Activated CD4-positive, alpha-beta T cell treated with anti-CD3 and anti-CD28 coated beads for 36 hours (primary cell): ENCODE results near the gene PEX7. TPM values are rescaled to one million over a fixed set of nuclear protein-coding genes. Genes with fewer than 3 reads are reported as not detected.
"Not testable (repeated sequence)": the region's sequence is repeated elsewhere in the genome, so short reads cannot be mapped to it uniquely, and the experiment has no call there.

Experiments used
- ATAC-seq: fragments of 200-7000 bp; cut with Tn5 transposase; one replicate; pipeline ENCODE4 v1.10.0; 2021; ENCODE audit warnings: mild to moderate bottlenecking, moderate library complexity
- CTCF ChIA-PET: fragments of 350-600 bp; sonication (Branson Sonifier 250); formaldehyde crosslinking; loops from one replicate; lab custom pipeline; 2021; ENCODE audit warnings: antibody characterized with exemption; lab: Charles Lee
- POLR2A ChIA-PET: fragments of 350-600 bp; sonication (Branson Sonifier 250); formaldehyde crosslinking; loops from one replicate; lab custom pipeline; 2021; ENCODE audit warnings: antibody characterized with exemption, inconsistent platforms; lab: Charles Lee
- DNase-seq: peaks from one replicate; pipeline ENCODE4 v3.0.0-alpha.2; 2020
- H3K27ac Mint-ChIP-seq: one replicate; pipeline ENCODE4 v1.8.0; 2021; ENCODE audit warnings: mixed read lengths
- H3K27me3 Mint-ChIP-seq: one replicate; pipeline ENCODE4 v1.8.0; 2021; ENCODE audit warnings: mixed read lengths
- H3K36me3 Mint-ChIP-seq: one replicate; pipeline ENCODE4 v1.8.0; 2021; ENCODE audit warnings: low read depth, mixed read lengths
- H3K4me1 Mint-ChIP-seq: one replicate; pipeline ENCODE4 v1.8.0; 2021; ENCODE audit warnings: mixed read lengths
- H3K4me3 Mint-ChIP-seq: one replicate; pipeline ENCODE4 v1.8.0; 2021; ENCODE audit warnings: mild to moderate bottlenecking, moderate library complexity, mixed read lengths
- H3K9me3 Mint-ChIP-seq: one replicate; pipeline ENCODE4 v1.8.0; 2021; ENCODE audit warnings: low read depth, mixed read lengths
- intact Hi-C, 2 experiments: fragments of 100-400 bp; cut with DNase I in 1 of 2; cut with micrococcal nuclease in 1 of 2; formaldehyde crosslinking; loops; one replicate each; pipeline versions ENCODE4 v1.14.2 to v1.15.1; 2022 to 2024; cut with DNase I, micrococcal nuclease
- total RNA-seq, 2 experiments: library from RNA; stranded (reverse); gene quantifications; one replicate each; pipeline ENCODE4 v1.2.3, GENCODE V29; 2021

PEX7 gene
- total RNA-seq, 2 experiments from 2014 or later, result 3.6 to 4.9 TPM

DNA sequence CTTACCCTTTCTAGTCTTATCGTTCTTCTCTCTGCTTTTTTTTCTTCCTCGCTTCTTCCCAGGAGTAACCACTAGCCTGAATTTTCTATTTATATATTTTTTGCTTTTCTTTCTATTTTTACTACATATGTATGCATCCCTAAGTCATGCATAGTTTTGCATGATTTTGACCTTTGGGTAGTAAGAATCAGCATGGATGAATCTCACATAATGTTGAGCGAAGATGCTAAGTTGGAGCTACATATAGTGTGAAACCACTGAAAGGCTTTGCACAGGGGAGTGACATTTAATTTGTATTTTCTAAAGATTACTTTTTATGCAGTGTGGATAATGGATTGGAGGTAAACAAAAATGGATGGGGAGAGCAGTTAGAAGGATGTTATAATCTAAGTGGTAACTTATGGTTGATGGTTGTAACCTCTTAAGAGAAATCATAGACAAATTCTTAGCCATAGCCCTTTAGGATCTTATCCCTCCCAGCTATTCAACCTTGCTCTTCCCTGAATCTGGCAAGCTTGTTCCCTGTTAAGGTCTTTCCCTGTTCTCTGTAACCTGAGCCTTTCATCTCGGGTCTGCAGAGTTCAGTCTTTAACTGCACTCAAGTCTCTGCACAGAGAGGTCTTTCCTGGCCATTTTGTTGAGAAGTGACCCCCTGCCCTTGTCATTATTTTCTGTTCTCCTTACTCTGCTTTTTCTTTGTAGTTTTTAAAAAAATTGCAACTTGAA is 18.0 kb downstream of the PEX7 start:
- intact Hi-C loops, result loop anchor here in 1 of 2 experiments (10.0 kb wide), 1 partner anchor 84 kb away; the partner anchor contains the start of gene SLC35D3
- Mint-ChIP-seq H3K27ac (no peak overlapping the region), H3K9me3 (no peaks in the 10 kb centered on the region), H3K27me3 (no peaks in the 10 kb centered on the region), H3K4me3 (no peak overlapping the region), H3K36me3 (peaks cover 3% of the 10 kb centered on the region), H3K4me1 (no peaks in the 10 kb centered on the region)
- DNase-seq (no peak), ATAC-seq (no peak)
- ChIA-PET CTCF (interaction anchor here (0.9 kb wide), 1 partner anchor 11 kb away, joined by 3 read pairs; no protein-coding TSS in a partner anchor), POLR2A (no interaction called here)

GRCh38 chr6:136843210-136843609 is 20.8 kb downstream of the PEX7 start:
- CTCF ChIA-PET, result interaction anchor here (1.4 kb wide), 1 partner anchor 51 kb away, joined by 3 read pairs; the partner anchor contains the start of gene MAP3K5

GRCh38 chr6:136846046-136846445 is 23.7 kb downstream of the PEX7 start:
- H3K36me3 Mint-ChIP-seq, result peaks cover 41% of the 10 kb centered on the region
- no peak overlapping the region for H3K27ac Mint-ChIP-seq
- H3K27me3 Mint-ChIP-seq, result no peaks in the 10 kb centered on the region
- H3K4me3 Mint-ChIP-seq, result no peak overlapping the region
- ChIA-PET CTCF (interaction anchor here (0.6 to 1.6 kb wide), 9 partner anchors 13 to 556 kb away, joined by 3 to 7 read pairs (median 3); no protein-coding TSS in a partner anchor), POLR2A (interaction anchor here (0.6 kb wide), 1 partner anchor 1320 kb away, joined by 3 read pairs; no protein-coding TSS in a partner anchor)
- DNase-seq (peak; percentile 52), ATAC-seq (peak; percentile 39)
- no peaks in the 10 kb centered on the region for H3K4me1 Mint-ChIP-seq
- H3K9me3 Mint-ChIP-seq, result peaks cover 8% of the 10 kb centered on the region
- intact Hi-C loops, result loop anchor here (5.0 to 10.0 kb wide), 2 partner anchors 79 to 81 kb away; partner anchors contain the start of gene SLC35D3 (in 1 of the 2)

More at GRCh38 chr6:136843210-136843609, 20.8 kb downstream of the PEX7 start:
- Mint-ChIP-seq H3K9me3 (peaks cover 6% of the 10 kb centered on the region), H3K36me3 (peaks cover 19% of the 10 kb centered on the region), H3K27me3 (no peaks in the 10 kb centered on the region), H3K27ac (no peak overlapping the region), H3K4me1 (no peaks in the 10 kb centered on the region), H3K4me3 (no peak overlapping the region)
- POLR2A ChIA-PET, result interaction anchor here (0.5 kb wide), 1 partner anchor 83 kb away, joined by 3 read pairs; no protein-coding TSS in a partner anchor
- intact Hi-C loops, result loop anchor here in 1 of 2 experiments (10.0 kb wide), 1 partner anchor 82 kb away; the partner anchor contains the start of gene SLC35D3
- no peak for ATAC-seq
- DNase-seq, result no peak

DNA sequence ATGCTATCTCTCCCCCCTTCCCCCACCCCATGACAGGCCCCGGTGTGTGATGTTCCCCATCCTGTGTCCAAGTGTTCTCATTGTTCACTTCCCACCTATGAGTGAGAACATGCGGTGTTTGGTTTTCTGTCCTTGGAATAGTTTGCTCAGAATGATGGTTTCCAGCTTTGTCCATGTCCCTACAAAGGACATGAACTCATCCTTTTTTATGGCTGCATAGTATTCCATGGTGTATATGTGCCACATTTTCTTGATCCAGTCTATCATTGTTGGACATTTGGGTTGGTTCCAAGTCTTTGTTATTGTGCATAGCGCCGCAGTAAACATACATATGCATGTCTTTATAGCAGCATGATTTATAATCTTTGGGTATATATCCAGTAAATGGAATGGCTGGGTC is 24.1 kb downstream of the PEX7 start:
- H3K4me3 Mint-ChIP-seq, H3K9me3 Mint-ChIP-seq, DNase-seq, H3K27me3 Mint-ChIP-seq, ATAC-seq, H3K4me1 Mint-ChIP-seq, POLR2A ChIA-PET, H3K27ac Mint-ChIP-seq: not testable (repeated sequence)
- CTCF ChIA-PET, result interaction anchor here (1.1 to 1.5 kb wide), 3 partner anchors 18 to 556 kb away, joined by 3 to 6 read pairs (median 3); no protein-coding TSS in a partner anchor
- intact Hi-C loops, result loop anchor here (5.0 to 10.0 kb wide), 2 partner anchors 78 to 81 kb away; partner anchors contain the start of gene SLC35D3 (in 1 of the 2)
- H3K36me3 Mint-ChIP-seq, result peaks cover 39% of the 10 kb centered on the region

DNA sequence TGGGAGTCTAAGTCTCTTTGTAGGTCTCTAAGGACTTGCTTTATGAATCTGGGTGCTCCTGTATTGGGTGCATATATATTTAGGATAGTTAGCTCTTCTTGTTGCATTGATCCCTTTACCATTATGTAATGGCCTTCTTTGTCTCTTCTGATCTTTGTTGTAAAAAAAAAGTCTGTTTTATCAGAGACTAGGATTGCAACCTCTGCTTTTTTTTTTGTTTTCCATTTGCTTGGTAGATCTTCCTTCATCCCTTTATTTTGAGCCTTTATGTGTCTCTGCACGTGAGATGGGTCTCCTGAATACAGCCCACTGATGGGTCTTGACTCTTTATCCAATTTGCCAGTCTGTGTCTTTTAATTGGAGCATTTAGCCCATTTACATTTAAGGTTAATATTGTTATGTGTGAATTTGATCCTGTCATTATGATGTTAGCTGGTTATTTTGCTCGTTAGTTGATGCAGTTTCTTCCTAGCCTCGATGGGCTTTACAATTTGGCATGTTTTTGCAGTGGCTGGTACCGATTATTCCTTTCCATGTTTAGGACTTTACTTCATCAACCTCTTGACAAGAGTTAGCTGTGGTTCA is 27.7 kb downstream of the PEX7 start:
- intact Hi-C loops, result loop anchor here (5.0 to 10.0 kb wide), 2 partner anchors 75 to 77 kb away; partner anchors contain the start of gene SLC35D3 (in 1 of the 2)
- POLR2A ChIA-PET, ATAC-seq, DNase-seq, H3K4me1 Mint-ChIP-seq, H3K4me3 Mint-ChIP-seq, CTCF ChIA-PET, H3K9me3 Mint-ChIP-seq, H3K27ac Mint-ChIP-seq, H3K27me3 Mint-ChIP-seq: not testable (repeated sequence)
- H3K36me3 Mint-ChIP-seq, result peaks cover 46% of the 10 kb centered on the region

DNA sequence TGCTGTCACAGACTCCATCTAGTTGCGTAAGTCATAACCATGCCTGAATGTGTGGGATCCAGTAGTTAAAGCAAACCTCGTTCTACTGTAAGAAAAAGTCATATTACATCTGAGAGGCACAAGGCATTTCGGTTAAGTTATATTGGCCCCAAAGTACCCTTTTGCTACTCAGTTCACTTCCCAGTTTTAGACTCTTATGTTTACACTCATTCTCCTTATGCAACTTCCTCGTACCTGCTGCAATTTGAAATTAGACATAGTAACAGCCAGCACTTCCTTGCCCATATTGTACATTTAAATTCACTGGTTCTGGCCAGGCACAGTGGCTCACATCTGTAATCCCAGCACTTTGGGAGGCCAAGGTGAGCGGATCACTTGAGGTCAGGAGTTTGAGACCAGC is 37.0 kb downstream of the PEX7 start:
- Mint-ChIP-seq H3K27me3 (no peaks in the 10 kb centered on the region), H3K4me1 (peaks cover 4% of the 10 kb centered on the region), H3K27ac (no peak overlapping the region), H3K36me3 (peaks cover 14% of the 10 kb centered on the region), H3K4me3 (no peak overlapping the region), H3K9me3 (no peaks in the 10 kb centered on the region)
- no peak for ATAC-seq
- POLR2A ChIA-PET, result no interaction called here
- CTCF ChIA-PET, result interaction anchor here (0.6 to 1.0 kb wide), 2 partner anchors 14 to 143 kb away, joined by 3 read pairs; no protein-coding TSS in a partner anchor
- no peak for DNase-seq
- intact Hi-C loops, result no loop called here

DNA sequence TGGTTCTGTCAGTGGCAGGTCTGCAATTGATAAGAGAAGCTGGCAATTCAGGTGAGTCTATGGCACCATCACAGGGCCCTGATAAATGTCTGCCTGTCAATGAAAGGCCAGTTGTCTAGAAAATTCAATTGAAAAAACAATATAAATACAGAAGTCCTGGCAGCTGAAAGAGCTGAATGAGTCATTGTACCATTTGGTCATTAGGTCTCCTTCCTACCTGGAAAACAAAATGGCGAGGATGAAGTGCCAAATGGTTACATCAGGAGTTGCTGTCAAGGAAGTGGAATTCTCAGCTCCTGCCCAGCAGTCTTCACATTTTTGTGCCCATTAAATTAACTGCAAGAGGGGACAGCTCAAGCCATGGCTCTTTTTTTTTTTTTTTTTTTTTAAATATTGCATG is 37.7 kb downstream of the PEX7 start:
- intact Hi-C loops, result no loop called here
- ChIA-PET CTCF (no interaction called here), POLR2A (no interaction called here)
- H3K9me3 Mint-ChIP-seq, result no peaks in the 10 kb centered on the region
- H3K36me3 Mint-ChIP-seq, result peaks cover 13% of the 10 kb centered on the region
- no peak overlapping the region for H3K4me3 Mint-ChIP-seq
- peaks cover 4% of the 10 kb centered on the region for H3K4me1 Mint-ChIP-seq
- no peak overlapping the region for H3K27ac Mint-ChIP-seq
- DNase-seq (no peak), ATAC-seq (no peak)
- H3K27me3 Mint-ChIP-seq, result no peaks in the 10 kb centered on the region

GRCh38 chr6:136862662-136863061 is 40.3 kb downstream of the PEX7 start:
- H3K27ac Mint-ChIP-seq, result no peak overlapping the region
- H3K9me3 Mint-ChIP-seq, result no peaks in the 10 kb centered on the region
- no peak overlapping the region for H3K4me3 Mint-ChIP-seq
- no peaks in the 10 kb centered on the region for H3K27me3 Mint-ChIP-seq
- no peaks in the 10 kb centered on the region for H3K4me1 Mint-ChIP-seq
- CTCF ChIA-PET, result interaction anchor here (0.8 kb wide), 1 partner anchor 245 kb away, joined by 4 read pairs; no protein-coding TSS in a partner anchor
- H3K36me3 Mint-ChIP-seq, result peaks cover 11% of the 10 kb centered on the region
- POLR2A ChIA-PET, result no interaction called here
- no peak for ATAC-seq
- DNase-seq, result no peak
- intact Hi-C loops, result no loop called here

DNA sequence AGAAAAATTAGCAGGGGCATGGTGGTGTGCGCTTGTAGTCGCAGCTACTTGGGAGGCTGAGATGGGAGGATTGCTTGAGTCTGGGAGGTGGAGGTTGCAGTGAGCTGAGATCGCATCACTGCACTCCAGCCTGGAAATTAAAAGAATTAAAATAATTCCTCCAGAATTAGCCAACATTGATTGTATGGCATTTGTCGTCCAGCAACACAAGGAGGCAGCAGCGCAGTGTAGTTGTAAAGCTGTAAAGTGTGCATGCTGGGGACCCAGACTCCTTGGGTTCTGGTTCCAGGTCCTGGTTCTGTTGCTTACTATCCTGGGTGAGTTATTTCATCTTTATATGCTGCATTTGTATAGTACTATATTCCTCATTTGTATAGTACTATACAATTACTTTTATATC is 41.4 kb downstream of the PEX7 start:
- no peak overlapping the region for H3K4me3 Mint-ChIP-seq
- no peak overlapping the region for H3K27ac Mint-ChIP-seq
- ATAC-seq (no peak), DNase-seq (no peak)
- no peaks in the 10 kb centered on the region for H3K4me1 Mint-ChIP-seq
- no peaks in the 10 kb centered on the region for H3K9me3 Mint-ChIP-seq
- no peaks in the 10 kb centered on the region for H3K27me3 Mint-ChIP-seq
- CTCF ChIA-PET, result interaction anchor here (0.6 to 0.7 kb wide), 2 partner anchors 18 to 627 kb away, joined by 3 read pairs; no protein-coding TSS in a partner anchor
- POLR2A ChIA-PET, result no interaction called here
- intact Hi-C loops, result no loop called here
- peaks cover 11% of the 10 kb centered on the region for H3K36me3 Mint-ChIP-seq

DNA sequence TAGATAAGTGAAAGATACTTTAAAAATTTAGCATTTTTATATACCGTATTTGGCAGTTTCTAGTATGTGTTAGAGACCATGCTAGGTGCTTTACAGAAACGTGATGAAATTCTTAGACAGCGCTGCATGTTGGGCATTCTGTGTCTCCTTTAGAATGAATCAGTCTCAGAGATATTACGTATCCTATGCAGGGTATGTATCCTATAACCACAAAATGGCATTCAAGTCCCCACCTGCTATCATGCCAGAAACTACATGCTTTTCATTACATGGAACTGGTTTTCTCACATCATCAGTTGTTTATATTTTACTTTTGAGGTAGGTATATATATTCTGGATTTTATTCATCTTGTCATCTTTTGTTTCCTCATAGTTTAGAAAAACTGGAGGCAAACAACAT is 42.3 kb downstream of the PEX7 start:
- H3K4me3 Mint-ChIP-seq, result no peak overlapping the region
- ChIA-PET POLR2A (no interaction called here), CTCF (interaction anchor here (0.6 to 0.7 kb wide), 2 partner anchors 19 to 1143 kb away, joined by 3 read pairs; no protein-coding TSS in a partner anchor)
- DNase-seq (no peak), ATAC-seq (no peak)
- H3K27me3 Mint-ChIP-seq, result no peaks in the 10 kb centered on the region
- H3K4me1 Mint-ChIP-seq, result no peaks in the 10 kb centered on the region
- H3K27ac Mint-ChIP-seq, result no peak overlapping the region
- intact Hi-C loops, result no loop called here
- peaks cover 12% of the 10 kb centered on the region for H3K36me3 Mint-ChIP-seq
- H3K9me3 Mint-ChIP-seq, result no peaks in the 10 kb centered on the region

GRCh38 chr6:136866872-136867416 is 44.6 kb downstream of the PEX7 start:
- peaks cover 18% of the 10 kb centered on the region for H3K36me3 Mint-ChIP-seq
- H3K27me3 Mint-ChIP-seq, result no peaks in the 10 kb centered on the region
- DNase-seq (no peak), ATAC-seq (no peak)
- H3K4me3 Mint-ChIP-seq, result no peak overlapping the region
- H3K9me3 Mint-ChIP-seq, result no peaks in the 10 kb centered on the region
- ChIA-PET CTCF (interaction anchor here (0.6 to 0.9 kb wide), 2 partner anchors 29 to 400 kb away, joined by 3 read pairs; no protein-coding TSS in a partner anchor), POLR2A (no interaction called here)
- intact Hi-C loops, result no loop called here
- no peaks in the 10 kb centered on the region for H3K4me1 Mint-ChIP-seq
- H3K27ac Mint-ChIP-seq, result no peak overlapping the region
